ENCODE data around the gene SPTBN4. TPM values are rescaled to one million over a fixed set of nuclear protein-coding genes. Genes with fewer than 3 reads are reported as not detected.
"Not testable (repeated sequence)": the region's sequence is repeated elsewhere in the genome, so short reads cannot be mapped to it uniquely, and the experiment has no call there.

SPTBN4 gene
- total and polyA plus RNA-seq, 2 donors: 1.7 to 3.8 TPM

DNA sequence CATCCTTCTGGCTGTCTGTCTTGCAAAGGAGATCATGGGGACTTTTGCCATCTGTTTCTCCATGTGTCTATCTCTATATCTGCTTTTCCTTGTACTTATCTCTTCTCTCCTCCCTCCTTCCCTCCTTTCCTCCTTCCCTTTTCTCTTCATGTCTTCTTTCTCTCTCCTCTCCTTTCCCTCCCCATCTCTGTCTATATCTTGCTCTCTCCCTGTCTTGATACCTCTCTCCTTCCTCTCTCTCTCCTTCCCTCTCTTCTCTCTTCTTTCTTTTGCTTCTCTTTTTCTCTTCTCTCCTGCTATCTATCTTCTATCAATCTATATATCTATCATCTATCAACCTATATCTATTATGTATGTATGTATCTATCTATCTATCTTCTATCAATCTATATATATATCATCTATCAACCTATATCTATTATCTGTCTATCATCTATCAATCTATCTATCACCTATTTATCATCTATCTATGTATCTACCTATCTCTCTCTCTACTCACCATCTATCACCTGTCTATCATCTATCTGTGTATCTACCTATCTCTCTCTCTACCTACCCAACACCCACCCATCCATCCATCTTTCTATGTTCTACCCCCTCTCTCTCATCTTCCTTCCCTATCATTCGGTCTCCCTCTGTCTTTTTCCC is 27.5 kb downstream of the SPTBN4 start:
- DNase-seq (ENCODE audit: extremely low spot score): no peak
- H3K4me3 ChIP-seq (ENCODE audit: low read depth, low read length): no peak overlapping the region
- WGBS: 78% methylated on average over 1 of the region's 1 CpG
- no peak overlapping the region for H3K27ac ChIP-seq (ENCODE audit: low read depth)
- no peaks in the 10 kb centered on the region for H3K36me3 ChIP-seq (ENCODE audit: insufficient read depth)
- H3K4me1 ChIP-seq (ENCODE audit: insufficient read depth): no peaks in the 10 kb centered on the region

DNA sequence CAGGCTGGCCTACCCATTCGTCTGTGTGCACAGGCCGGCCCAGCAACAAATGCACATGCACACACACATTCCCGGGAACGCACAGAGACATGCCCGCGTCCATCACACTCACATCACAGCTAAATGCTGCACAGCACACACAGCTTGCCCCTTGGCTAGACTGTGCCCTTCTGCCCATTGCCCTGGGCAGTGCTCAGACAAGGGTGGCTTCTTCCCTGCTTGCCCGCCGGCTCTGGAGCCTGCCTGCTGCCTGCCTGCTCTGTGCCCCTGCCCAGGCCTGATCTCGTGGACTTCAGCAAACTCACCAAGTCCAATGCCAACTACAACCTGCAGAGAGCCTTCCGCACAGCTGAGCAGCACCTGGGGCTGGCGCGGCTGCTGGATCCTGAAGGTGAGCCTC is 30.4 kb downstream of the SPTBN4 start:
- no peak for DNase-seq (ENCODE audit: extremely low spot score)
- H3K36me3 ChIP-seq (ENCODE audit: insufficient read depth): no peaks in the 10 kb centered on the region
- H3K4me3 ChIP-seq (ENCODE audit: low read depth, low read length): no peak overlapping the region
- no peaks in the 10 kb centered on the region for H3K4me1 ChIP-seq (ENCODE audit: insufficient read depth)
- 89% methylated on average over 12 of the region's 12 CpGs for WGBS
- no peak overlapping the region for H3K27ac ChIP-seq (ENCODE audit: low read depth)

- Histone ChIP-seq H3K4me3 (ENCODE audit: low read depth, low read length) (no peak overlapping the region), H3K36me3 (ENCODE audit: insufficient read depth) (no peaks in the 10 kb centered on the region), H3K4me1 (ENCODE audit: insufficient read depth) (no peaks in the 10 kb centered on the region), H3K27ac (ENCODE audit: low read depth) (no peak overlapping the region)
- DNase-seq (ENCODE audit: extremely low spot score): no peak
- WGBS: 89% methylated on average over 5 of the region's 5 CpGs
These were observed 32.5 kb downstream of the SPTBN4 start for GRCh38 chr19:40499320-40499719.

GRCh38 chr19:40500678-40501530 is 34.1 kb downstream of the SPTBN4 start:
- 83% methylated on average over 8 of the region's 8 CpGs for WGBS
- not testable (repeated sequence) for DNase-seq (ENCODE audit: extremely low spot score); H3K27ac ChIP-seq (ENCODE audit: low read depth); H3K4me1 ChIP-seq (ENCODE audit: insufficient read depth); H3K36me3 ChIP-seq (ENCODE audit: insufficient read depth); H3K4me3 ChIP-seq (ENCODE audit: low read depth, low read length)

GRCh38 chr19:40501599-40501998 is 34.8 kb downstream of the SPTBN4 start:
- Histone ChIP-seq H3K4me3 (ENCODE audit: low read depth, low read length) (no peak overlapping the region), H3K27ac (ENCODE audit: low read depth) (no peak overlapping the region), H3K36me3 (ENCODE audit: insufficient read depth) (no peaks in the 10 kb centered on the region), H3K4me1 (ENCODE audit: insufficient read depth) (no peaks in the 10 kb centered on the region)
- WGBS: 91% methylated on average over 4 of the region's 4 CpGs
- DNase-seq (ENCODE audit: extremely low spot score): no peak

GRCh38 chr19:40502081-40502480 is 35.3 kb downstream of the SPTBN4 start:
- 81% methylated on average over 13 of the region's 13 CpGs for WGBS
- Histone ChIP-seq H3K4me3 (ENCODE audit: low read depth, low read length) (no peak overlapping the region), H3K27ac (ENCODE audit: low read depth) (no peak overlapping the region), H3K4me1 (ENCODE audit: insufficient read depth) (no peaks in the 10 kb centered on the region), H3K36me3 (ENCODE audit: insufficient read depth) (no peaks in the 10 kb centered on the region)
- DNase-seq (ENCODE audit: extremely low spot score): no peak

DNA sequence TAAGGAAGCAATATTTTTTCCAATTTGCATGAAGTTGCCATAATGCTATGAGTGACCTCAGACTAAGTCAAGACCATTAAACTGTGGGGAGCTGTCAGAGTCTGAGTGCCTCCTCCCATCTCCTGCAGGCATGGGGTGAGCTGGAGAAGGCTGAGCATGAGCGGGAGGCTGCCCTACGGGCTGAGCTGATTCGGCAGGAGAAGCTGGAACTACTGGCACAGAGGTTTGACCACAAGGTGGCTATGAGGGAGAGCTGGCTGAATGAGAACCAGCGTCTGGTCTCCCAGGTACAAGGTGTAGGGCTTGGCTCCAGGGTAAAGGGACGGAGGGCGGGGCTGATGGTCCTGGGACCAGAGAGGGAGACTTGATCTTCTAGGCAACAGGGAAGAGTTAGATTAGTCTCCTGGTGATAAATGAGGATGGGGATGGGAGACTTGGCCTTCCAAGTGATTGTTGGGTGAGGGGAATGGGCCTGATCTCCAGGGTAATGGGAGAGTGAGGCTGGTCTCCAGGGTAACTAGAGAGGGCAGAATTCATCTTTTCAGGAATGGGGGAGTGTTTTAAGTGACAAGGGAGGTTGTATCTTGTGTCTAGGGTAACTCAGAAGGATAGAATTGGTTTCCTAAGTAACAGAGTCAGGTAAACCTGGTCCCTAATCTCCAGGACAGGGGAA is 36.0 kb downstream of the SPTBN4 start:
- Histone ChIP-seq H3K4me1 (ENCODE audit: insufficient read depth) (no peaks in the 10 kb centered on the region), H3K36me3 (ENCODE audit: insufficient read depth) (no peaks in the 10 kb centered on the region), H3K4me3 (ENCODE audit: low read depth, low read length) (no peak overlapping the region), H3K27ac (ENCODE audit: low read depth) (no peak overlapping the region)
- whole genome bisulfite sequencing: 62% methylated on average over 6 of the region's 6 CpGs
- no peak for DNase-seq (ENCODE audit: extremely low spot score)

- no peak overlapping the region for H3K27ac ChIP-seq (ENCODE audit: low read depth)
- H3K36me3 ChIP-seq (ENCODE audit: insufficient read depth): no peaks in the 10 kb centered on the region
- WGBS: 40% methylated on average over 1 of the region's 1 CpG
- no peaks in the 10 kb centered on the region for H3K4me1 ChIP-seq (ENCODE audit: insufficient read depth)
- DNase-seq (ENCODE audit: extremely low spot score): no peak
- no peak overlapping the region for H3K4me3 ChIP-seq (ENCODE audit: low read depth, low read length)
These were observed 36.5 kb downstream of the SPTBN4 start for GRCh38 chr19:40503320-40503695.

GRCh38 chr19:40506099-40506498 is 39.3 kb downstream of the SPTBN4 start:
- Histone ChIP-seq H3K36me3 (ENCODE audit: insufficient read depth) (no peaks in the 10 kb centered on the region), H3K4me3 (ENCODE audit: low read depth, low read length) (no peak overlapping the region), H3K4me1 (ENCODE audit: insufficient read depth) (no peaks in the 10 kb centered on the region), H3K27ac (ENCODE audit: low read depth) (no peak overlapping the region)
- DNase-seq (ENCODE audit: extremely low spot score): no peak
- 71% methylated on average over 9 of the region's 9 CpGs for WGBS

DNA sequence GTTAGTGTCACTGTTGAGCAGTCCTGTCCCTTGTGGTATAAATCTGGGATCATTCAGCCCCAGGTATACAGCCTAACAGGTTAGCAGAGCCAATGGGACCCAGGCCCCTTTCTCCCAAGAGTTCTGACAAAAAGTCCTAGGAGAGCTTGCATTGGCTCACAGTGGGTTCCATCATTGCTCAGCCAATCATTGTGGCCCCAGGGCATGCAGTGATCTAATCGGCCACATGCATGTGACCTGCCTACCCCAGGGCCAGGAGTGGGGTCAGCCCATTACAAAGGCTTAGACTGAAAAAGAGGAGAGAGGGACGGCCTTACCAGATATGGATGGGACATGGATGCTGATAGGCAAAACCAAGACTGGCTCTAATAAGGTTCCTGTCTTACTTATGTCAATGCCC is 41.1 kb downstream of the SPTBN4 start:
- no peak for DNase-seq (ENCODE audit: extremely low spot score)
- H3K4me1 ChIP-seq (ENCODE audit: insufficient read depth): no peaks in the 10 kb centered on the region
- no peaks in the 10 kb centered on the region for H3K36me3 ChIP-seq (ENCODE audit: insufficient read depth)
- no peak overlapping the region for H3K4me3 ChIP-seq (ENCODE audit: low read depth, low read length)
- H3K27ac ChIP-seq (ENCODE audit: low read depth): no peak overlapping the region
- 70% methylated on average over 2 of the region's 2 CpGs for WGBS

DNA sequence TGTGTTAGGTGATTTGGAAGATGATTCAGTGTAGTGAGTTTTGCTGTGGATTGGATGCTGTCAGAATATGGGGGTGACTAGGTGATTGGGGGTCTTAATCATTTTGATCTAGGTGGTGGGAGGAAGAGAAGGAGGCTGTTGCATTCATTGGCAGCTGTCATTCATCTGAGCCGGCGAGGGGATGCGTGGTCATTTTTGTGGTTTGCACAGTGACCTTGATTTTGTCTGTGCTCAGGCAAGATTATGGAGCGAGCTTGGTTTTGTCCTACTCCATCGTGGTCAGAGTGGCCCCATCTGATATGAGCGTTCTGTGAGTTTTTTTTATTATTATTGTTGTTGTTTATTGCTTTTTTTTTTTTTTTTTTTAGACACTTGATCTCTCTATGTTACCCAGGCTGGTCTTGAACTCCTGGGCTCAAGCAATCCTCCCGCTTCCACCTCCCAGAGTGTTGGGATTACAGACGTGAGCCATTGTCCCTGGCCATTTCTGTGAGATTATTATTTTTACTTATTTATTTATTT is 42.0 kb downstream of the SPTBN4 start:
- no peak overlapping the region for H3K4me3 ChIP-seq (ENCODE audit: low read depth, low read length)
- DNase-seq (ENCODE audit: extremely low spot score): no peak
- H3K4me1 ChIP-seq (ENCODE audit: insufficient read depth): no peaks in the 10 kb centered on the region
- H3K36me3 ChIP-seq (ENCODE audit: insufficient read depth): no peaks in the 10 kb centered on the region
- H3K27ac ChIP-seq (ENCODE audit: low read depth): no peak overlapping the region
- 92% methylated on average over 8 of the region's 8 CpGs for WGBS

GRCh38 chr19:40510526-40511115 is 43.8 kb downstream of the SPTBN4 start:
- Histone ChIP-seq H3K4me3 (ENCODE audit: low read depth, low read length) (no peak overlapping the region), H3K36me3 (ENCODE audit: insufficient read depth) (no peaks in the 10 kb centered on the region), H3K27ac (ENCODE audit: low read depth) (no peak overlapping the region), H3K4me1 (ENCODE audit: insufficient read depth) (no peaks in the 10 kb centered on the region)
- WGBS: 82% methylated on average over 7 of the region's 7 CpGs
- no peak for DNase-seq (ENCODE audit: extremely low spot score)

DNA sequence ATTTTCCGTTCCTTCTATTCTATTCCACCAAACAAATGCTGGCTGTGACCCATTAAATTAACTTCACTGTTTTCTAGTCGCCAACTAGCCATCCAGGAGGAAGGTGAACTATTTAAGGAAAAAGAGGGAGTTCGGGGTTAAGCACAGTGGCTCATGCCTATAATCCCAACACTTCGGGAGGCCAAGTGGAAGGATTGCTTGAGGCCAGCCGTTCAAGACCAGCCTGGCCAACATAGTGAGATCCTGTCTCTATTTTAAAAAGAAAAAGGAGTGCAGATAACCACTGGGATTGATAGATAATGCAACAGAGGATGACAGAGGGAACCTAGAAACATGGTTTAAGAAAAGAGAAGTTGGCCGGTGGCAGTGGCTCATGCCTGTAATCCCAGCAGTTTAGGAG is 44.7 kb downstream of the SPTBN4 start:
- Histone ChIP-seq H3K27ac (ENCODE audit: low read depth) (no peak overlapping the region), H3K4me1 (ENCODE audit: insufficient read depth) (no peaks in the 10 kb centered on the region), H3K36me3 (ENCODE audit: insufficient read depth) (no peaks in the 10 kb centered on the region), H3K4me3 (ENCODE audit: low read depth, low read length) (no peak overlapping the region)
- no peak for DNase-seq (ENCODE audit: extremely low spot score)
- WGBS: 83% methylated on average over 6 of the region's 6 CpGs

Measured in urinary bladder (tissue), 4 donors.